H1 (cell line): ENCODE measurements around the gene NDC80. TPM values are rescaled to one million over a fixed set of nuclear protein-coding genes. Genes with fewer than 3 reads are reported as not detected.

ENCODE experiments used
- BRCA1 ChIP-seq: IDR thresholded peaks from 2 replicates; pipeline ENCODE4 v1.6.1; 2012; ENCODE audit warnings: low read depth, low read length, improper control_type of control experiment
- GTF2F1 ChIP-seq: IDR thresholded peaks from 2 replicates; pipeline ENCODE4 v1.6.1; 2012; ENCODE audit warnings: low read depth, low read length, improper control_type of control experiment, borderline replicate concordance
- SAP30 ChIP-seq: fragments of 300-600 bp; sonication (generic); IDR thresholded peaks from 2 replicates; pipeline ENCODE4 v1.7.1; 2012; ENCODE audit warnings: low read length, moderate library complexity, mild to moderate bottlenecking, inconsistent platforms; ENCODE audit not compliant: insufficient read depth, insufficient replicate concordance
- polyA plus RNA-seq, 7 experiments: library from polyadenylated mRNA; depleted of rRNA in 3 of 7; stranded (reverse) in 5 of 7; unstranded in 2 of 7; fragments of >200 nt in 5 of 7; fragments of 200-250 nt in 2 of 7; gene quantifications; 1 replicate in 5 of 7; 2 replicates in 1 of 7; 4 replicates in 1 of 7; pipeline versions ENCODE4 v1.2.1 to v1.2.3, GENCODE V29; 2011 to 2013; ENCODE audit warnings: missing spikeins in 2 of 7, mixed read lengths in 2 of 7
- total RNA-seq: library from RNA; stranded (reverse); fragmentation: NEBNext Ultra II Directional; extraction: Animal tissue kit (Norgen Biotek cat#: 25700); gene quantifications from 2 replicates; pipeline ENCODE4 v1.2.1, GENCODE V29; 2021

The NDC80 gene
- total and polyA plus RNA-seq, 2 of the 8 experiments (the other 6 are each of a cell fraction or from before 2014, with no cell fraction given): 11.0 to 45.0 TPM

DNA sequence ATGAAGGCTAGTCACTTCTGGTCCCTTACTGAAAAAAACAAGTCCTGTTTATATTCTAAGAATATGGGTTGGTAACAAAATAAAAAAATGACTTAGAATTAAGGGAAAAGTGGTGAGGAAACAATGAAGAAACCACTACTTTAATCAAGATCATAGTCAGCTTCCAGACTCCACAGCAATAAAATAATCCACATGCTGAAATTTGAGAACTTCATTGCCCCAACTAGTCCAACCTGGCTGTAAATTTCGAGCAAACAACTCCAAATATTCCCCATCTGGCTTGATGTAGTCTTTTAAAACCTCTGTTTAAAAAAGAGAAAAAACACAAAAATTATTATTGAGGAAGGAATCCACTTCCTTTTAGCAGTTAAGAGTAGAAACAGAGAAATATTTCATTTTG, 32.5 kb upstream of the NDC80 start (continued):
- TF ChIP-seq GTF2F1 (no peak), SAP30 (no peak), BRCA1 (no peak)
